Stimulated activated CD4-positive, alpha-beta T cell treated with anti-CD3 and anti-CD28 coated beads, Interleukin-2, amount 100 ng/mL, for 48 hours (primary cell): ENCODE measurements around the gene SLC47A2.

Source experiments
- DNase-seq, 2 donors: peaks; one replicate each; pipeline ENCODE4 v3.0.0-alpha.2; 2020

The SLC47A2 gene

DNA sequence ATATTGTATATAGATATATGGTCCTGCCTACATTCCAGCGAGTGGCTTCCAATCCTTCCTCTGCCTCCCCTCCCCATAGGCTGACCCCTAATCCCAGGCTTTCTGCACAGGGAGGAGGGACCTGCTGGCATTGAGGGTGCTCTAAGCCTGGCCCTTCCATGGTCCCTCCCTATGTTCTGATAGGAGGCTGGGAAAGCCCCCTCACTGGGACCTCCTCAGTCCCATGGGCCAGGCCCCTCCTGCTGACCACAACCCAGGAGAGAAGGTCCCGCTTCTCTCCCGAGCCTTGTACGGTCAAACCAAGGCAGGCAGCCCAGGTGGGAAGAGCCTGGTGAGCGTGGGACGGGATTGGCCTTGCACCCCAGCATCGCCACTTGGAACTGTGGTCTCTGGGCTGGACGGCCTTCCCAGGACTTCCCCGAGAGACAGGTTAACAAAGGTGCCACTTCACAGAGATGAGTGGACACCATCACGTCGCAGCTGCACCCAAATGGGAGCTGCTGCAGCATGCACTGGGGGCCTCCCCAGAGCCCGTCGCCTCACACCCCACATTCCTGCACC, 30.9 kb upstream of the SLC47A2 start:
- no peak for DNase-seq

- no peak for DNase-seq
These were observed 30.1 kb upstream of the SLC47A2 start for GRCh38 chr17:19746517-19746916.

DNA sequence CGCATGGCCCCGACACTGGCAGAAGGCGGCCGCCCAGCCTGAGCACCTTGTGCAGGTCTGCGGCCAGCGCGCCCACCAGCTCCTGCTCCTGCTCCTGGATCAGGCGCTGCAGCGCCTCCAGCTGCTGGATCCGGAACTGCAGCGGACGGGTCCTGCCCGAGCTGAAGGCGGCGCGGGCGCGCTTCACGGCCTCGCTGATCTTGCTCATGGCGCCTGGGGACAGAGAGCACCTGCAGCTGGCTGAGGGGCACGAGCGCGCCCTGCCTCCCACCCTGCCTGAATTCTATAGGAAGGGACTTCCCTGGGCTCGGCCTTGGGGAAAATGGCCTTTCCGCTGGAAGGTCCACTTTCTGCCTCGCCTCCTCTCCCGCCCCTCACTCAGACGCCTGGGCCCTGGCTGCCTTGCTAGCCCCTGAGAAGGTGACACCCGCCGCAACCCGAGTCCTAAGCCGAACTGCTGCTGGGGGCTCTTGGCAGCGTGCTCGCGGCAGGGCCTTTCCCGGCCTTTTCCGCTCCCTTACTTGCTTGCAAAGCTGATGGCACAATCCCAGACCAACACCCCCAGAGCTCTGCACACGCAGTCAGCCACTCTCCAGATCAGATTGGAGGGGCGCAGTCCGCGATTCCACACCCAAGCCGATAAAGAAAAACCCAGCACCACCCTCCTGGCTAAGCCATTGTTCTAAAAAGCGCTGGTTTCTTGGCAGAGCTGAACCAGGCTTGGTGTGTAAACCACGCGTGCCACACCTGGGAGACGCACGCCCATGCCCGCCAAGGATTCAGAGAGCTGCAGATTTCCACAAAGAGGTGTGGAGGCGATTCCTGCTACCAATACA, 28.8 kb upstream of the SLC47A2 start:
- peak; percentile 92 to 93 for DNase-seq

DNA sequence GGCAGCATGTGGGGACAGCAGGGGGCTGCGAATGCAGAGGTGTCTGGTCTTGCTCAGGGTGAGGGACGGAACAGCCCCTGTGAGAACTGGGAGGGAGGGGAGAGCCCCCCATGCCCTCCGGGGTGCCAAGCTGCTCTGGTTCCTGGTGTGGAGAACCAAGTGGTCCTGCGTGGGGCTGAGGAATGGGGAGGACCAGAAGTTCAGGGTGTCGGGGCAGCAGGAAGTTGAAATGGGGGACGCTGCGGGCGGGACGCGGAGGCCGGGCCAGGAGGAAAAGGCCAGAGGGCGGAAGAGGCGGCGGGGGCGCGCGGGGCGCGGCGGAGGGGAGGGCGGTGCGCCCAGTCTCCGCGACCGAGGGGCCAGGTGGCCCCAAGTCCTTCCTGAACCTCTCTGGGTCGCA, 28.1 kb upstream of the SLC47A2 start:
- no peak for DNase-seq

DNA sequence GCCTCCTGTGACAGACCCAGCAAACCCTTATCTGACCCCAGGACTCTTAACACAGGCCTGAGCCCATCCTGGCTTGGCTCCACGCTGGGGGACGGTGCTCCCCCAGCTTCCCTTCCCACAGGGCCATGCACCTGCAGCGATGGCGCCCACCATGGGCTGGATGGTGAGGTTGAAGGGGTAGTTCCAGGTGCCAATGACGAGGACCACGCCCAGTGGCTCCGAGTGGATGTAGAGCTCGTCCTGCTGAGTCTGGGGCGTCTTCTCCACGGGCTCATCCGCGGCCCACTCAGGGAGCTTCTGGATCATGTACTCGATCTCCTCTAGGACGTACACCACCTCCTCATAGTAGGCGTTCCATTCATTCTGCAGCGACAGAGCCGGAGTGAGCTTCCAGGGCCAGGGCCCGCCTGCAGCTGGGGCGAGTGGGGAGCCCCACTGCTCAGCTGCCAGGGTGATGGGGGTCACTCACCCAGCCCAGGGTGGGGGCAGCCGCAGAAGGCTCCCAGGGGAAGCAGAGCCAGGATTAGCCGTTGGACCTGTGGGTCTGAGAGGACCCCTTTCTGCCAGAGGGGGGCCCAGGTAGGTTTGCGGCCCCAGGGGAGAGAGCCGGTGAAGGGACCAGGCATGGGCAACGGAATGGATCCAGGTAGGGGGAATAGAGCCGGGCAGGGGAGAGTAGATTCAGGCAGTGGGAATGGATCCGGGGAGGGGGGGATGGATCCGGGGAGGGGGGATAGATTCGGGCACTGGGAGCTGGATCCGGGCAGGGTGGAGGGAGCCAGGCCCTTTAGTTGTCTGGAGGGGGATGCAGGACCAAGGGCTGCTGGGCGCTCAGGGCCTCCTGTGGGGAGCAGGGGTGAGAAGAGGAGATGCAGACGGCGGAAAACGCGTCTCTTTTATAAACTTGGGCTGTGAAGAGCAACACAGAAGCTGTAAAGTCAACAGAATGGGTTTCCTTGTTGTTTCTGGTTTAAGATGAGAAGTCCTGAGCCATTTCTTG, 27.0 kb upstream of the SLC47A2 start:
- no peak for DNase-seq

DNA sequence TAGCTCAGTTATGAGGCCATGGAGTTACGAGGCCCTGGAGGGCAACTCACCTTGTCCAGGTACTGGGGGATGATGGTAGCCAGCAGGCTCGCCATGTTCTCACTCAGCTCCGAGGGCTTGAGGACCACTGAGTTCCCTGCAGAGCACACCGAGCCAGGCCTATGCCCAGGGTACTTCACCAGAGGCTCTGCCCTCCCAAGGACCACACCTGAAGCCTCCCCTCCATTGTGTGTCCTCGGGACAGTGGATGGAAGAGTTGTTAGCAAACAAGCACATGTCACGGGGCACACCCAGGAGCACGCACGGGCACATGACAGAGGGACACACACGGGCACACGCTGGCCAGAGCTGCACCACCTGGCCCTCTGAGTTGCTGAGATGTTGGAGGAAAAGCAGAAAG, 26.1 kb upstream of the SLC47A2 start:
- DNase-seq: no peak

DNA sequence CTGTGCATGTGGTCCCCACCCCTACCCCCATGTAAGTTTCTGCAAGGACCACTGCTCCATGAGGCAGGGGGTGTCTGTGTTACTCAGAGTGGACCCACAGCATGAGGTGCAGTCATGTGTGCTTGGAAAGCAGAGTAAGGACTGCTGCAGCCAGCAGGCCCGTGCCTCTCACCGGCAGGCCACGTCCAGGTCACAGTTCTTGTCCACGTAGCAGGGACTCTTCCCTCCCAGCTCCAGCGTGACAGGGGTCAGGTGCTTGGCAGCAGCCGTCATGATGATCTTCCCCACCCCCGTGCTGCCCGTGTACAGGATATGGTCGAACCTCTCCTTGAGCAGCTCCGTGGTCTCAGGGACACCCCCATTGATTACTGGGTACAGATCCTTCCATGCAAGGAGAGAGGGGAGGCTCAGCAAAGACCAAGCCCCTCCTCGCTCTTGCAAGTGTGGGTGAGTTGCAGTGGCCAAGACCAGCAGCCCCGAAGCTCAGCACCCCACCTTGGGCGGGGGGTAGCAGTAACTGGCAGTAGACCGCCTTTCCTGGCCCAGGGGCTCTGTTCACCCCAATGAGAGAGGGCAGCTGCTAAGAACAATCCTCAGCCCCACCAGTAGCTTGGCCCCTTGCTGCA, 25.6 kb upstream of the SLC47A2 start:
- DNase-seq: no peak

DNA sequence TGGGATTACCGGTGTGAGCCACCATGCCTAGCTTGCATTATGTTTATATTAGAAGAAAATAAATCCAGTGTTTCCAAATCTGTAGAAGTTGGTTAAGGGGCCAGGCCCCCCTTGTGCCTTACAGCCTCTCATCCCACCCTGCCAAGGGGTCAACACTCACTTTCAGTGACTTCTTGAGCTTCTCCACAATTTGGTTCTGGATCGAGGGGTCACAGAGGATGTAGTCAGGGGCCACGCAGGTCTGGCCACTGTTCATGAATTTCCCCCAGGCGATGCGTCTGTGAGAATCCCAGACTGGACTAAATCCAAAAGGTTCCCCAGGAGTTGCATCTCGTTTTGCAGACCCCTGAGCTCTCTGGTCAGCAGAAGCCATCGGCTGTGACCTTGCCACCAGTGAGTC, 24.5 kb upstream of the SLC47A2 start:
- no peak for DNase-seq

- DNase-seq: no peak
These were observed 23.1 kb upstream of the SLC47A2 start for GRCh38 chr17:19739241-19740201.

DNA sequence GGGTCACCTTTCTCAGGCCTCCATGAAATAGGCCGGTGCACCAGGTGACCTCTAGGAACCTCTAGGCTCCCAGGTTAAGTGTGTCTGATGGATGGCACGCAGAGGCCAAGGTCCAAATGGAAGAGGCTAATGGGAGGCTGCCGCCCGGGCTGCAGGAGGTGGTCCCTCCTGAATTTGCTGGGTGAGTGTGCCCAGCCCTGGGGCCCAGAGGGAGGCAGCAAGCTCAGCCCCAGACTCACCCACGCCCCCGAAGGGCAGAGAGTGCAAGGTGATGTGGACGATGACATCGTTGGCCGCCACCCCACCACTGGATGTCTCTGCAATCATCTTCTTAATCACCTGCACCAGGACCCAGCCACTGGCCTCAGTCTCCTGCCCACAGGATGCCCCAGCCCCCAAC, 22.4 kb upstream of the SLC47A2 start:
- DNase-seq: no peak

- no peak for DNase-seq
These were observed 21.7 kb upstream of the SLC47A2 start for GRCh38 chr17:19738073-19738449.

DNA sequence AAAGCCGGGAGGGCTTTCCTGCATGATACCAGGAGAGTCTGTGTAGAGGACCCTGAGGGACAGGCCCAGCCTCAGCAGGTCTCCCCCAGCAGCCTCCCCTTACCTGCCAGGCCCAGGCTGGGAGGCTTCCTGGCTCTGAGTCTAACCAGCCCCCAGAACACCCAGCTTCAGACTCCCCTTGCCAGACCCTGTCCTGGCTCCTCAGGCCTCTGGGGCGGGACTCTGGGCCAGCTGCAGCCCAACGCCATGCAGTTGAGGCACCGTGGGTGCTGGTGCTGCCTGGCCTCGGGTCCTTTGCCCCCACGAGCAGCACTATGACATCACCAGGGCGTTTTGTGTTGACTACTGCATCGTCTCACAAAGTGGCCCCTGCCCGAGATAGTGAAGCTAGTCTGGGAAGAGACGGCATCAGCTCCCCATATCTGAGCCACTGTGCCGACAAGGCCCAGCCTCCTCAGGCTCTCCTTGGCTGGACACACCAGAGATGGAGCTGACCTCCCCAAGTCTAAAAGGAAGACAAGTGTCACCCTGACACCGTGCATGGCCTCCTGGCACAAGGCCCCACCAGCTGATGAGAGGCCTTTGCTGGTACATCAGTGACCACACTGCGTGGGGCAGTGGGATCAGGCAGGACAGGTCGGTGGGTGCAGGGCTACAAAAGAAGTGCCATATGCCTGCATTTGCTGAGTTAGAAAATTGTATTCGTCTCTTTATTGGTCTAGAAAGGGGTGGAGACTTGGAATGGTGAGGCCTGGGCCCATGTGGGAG, 21.1 kb upstream of the SLC47A2 start:
- no peak for DNase-seq

DNA sequence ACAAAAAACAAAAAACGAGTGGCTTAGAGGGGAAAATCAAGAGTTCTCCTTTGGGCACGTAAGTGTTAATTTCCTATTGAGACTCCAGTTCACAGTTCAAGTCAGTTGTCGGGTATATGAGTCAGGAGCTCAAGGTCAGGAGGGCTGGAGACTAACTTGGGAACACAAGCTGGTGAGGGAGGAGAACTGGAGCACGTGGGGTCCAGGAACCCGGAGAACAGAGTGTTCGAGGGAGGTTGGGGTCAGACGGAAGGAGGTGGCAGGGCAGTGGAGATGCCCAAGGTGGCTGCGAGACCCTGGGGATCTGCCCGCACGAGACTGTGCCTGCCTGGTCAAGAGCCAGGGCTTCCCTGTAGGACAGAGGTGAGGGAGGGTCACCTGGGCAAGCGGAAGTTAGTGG, 19.7 kb upstream of the SLC47A2 start:
- DNase-seq: no peak

DNA sequence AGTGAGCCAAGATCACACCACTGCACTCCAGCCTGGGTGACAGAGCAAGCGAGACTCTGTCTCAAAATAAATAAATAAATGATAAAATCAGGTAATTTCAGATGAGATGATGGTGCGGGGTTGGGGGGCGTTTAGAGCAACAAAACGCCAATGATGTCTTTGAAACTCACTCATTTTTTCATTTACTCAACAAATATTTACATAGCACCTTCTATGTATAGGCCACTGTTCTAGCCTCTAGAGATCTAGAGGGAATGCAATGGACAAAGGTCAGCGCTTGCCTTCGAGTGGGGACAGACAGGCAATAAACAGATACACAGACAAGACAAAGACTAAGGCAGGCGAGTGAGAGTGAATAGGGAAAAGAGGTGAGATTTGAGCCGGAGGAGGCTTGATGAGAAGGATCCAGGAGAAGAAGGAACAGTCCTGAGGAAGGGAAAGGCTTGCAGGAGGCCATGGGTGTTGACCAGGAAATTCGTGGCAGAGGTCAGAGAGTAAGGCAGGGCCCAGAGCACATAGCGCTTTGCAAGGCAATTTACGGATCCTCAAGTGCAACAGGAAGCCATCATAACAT, 17.7 kb upstream of the SLC47A2 start:
- DNase-seq: no peak

GRCh38 chr17:19731626-19732025, 15.2 kb upstream of the SLC47A2 start:
- DNase-seq: no peak

DNA sequence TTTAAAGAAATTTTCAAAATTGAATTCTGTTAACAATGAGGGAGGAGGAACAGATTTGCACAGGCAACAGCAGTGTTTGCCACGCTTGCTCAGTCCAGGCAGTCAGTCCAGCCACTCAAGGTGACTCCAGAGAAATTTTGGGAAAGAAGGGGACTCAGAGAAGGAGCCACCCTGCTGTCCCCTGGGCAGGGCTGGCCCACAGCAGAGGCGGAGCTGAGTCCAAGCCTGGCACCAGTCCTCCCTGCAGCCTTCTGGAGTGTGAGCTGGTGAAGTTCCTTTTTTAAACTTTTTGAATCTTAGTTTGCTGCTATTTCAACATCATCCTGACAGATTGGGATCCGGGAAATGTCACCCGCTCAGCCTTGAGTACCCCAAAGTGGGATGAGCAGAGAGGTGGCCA, 14.5 kb upstream of the SLC47A2 start:
- DNase-seq: no peak

DNA sequence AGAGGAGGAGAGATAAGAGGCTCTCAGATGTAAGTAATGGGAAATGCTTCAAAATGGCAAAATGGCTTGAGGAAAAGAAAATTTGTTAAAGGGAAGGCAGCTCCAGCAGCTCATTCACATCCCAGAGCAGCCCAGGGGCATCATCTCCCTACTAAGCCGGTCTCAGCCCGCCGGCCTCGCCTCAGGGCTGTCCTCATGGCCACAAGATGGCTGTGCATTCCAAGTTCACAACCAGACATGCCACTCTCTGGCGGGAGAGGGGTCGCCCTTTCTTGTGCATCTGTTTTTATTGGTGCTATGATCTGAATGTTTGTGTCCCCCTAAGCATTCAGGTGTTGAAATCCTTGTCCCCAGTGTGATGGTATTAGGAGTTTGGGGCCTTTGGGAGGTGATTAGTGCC, 13.5 kb upstream of the SLC47A2 start:
- DNase-seq: no peak

GRCh38 chr17:19728084-19728495, 11.7 kb upstream of the SLC47A2 start:
- DNase-seq: no peak

GRCh38 chr17:19727501-19728078, 11.2 kb upstream of the SLC47A2 start:
- DNase-seq: no peak

DNA sequence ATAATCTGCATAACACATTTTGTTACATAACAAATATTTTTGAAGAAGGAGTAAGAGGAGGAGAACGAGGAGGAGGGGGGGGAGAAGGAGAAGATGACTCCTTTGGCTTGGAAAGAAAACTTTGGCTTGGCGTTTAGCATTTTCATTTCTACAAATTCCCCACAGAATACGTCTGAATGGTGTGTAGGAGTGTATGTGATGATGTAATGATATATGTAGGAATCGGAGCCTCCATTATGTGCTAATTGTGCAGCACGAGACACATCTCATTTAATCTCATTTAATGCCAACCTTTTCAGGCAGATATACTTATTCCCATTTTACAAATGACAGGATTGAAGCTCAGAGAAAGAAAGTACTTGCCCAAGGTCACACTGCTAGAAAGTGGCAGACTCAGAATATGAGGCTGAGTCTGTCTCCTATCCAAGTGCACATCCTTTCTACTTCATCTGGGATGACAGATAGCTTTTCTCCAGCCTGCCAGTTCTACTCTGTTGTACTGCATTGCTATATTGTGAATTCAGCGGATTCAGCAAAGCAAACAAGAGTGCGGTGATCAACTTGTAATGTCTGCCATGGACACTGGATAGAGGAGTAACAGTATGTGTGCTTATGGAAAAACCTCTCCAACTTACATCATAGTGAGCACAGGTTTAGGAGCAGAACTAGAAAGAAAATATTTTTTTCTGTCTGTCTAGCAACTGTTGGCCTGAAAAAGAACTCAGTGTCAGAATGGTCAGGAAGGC, 10.4 kb upstream of the SLC47A2 start:
- no peak for DNase-seq
